Neuron (in vitro differentiated cells): Measurements from ENCODE around the gene NCAM2.

ENCODE experiments used
- H2AFZ ChIP-seq: one replicate; pipeline ENCODE4 v1.6.1; 2013; ENCODE audit warnings: low read depth, mild to moderate bottlenecking, inconsistent platforms, low read length, moderate library complexity
- H3K27me3 ChIP-seq: one replicate; pipeline ENCODE4 v1.6.1; 2013; ENCODE audit warnings: low read length; ENCODE audit not compliant: insufficient read depth
- H3K36me3 ChIP-seq: one replicate; pipeline ENCODE4 v1.6.1; 2013; ENCODE audit warnings: low read length; ENCODE audit not compliant: insufficient read depth
- H3K4me1 ChIP-seq: one replicate; pipeline ENCODE4 v1.6.1; 2013; ENCODE audit warnings: low read length; ENCODE audit not compliant: insufficient read depth
- H3K4me3 ChIP-seq: 2 replicates; pipeline ENCODE4 v1.5.1; 2013; ENCODE audit warnings: mild to moderate bottlenecking, low read length, moderate library complexity
- H3K9me3 ChIP-seq: one replicate; pipeline ENCODE4 v1.6.1; 2013; ENCODE audit warnings: low read length

NCAM2 gene

GRCh38 chr21:21177353-21177986, 179.3 kb downstream of the NCAM2 start:
- Histone ChIP-seq H3K27me3 (no peaks in the 10 kb centered on the region), H3K9me3 (no peaks in the 10 kb centered on the region), H3K4me1 (no peaks in the 10 kb centered on the region), H2AFZ (no peak overlapping the region), H3K36me3 (no peaks in the 10 kb centered on the region), H3K4me3 (no peak overlapping the region)

GRCh38 chr21:21179619-21180298, 181.6 kb downstream of the NCAM2 start:
- Histone ChIP-seq H3K27me3 (no peaks in the 10 kb centered on the region), H3K36me3 (no peaks in the 10 kb centered on the region), H3K9me3 (no peaks in the 10 kb centered on the region), H2AFZ (no peak overlapping the region), H3K4me1 (no peaks in the 10 kb centered on the region), H3K4me3 (no peak overlapping the region)

GRCh38 chr21:21182401-21183010, 184.3 kb downstream of the NCAM2 start:
- Histone ChIP-seq H2AFZ (no peak overlapping the region), H3K9me3 (no peaks in the 10 kb centered on the region), H3K27me3 (no peaks in the 10 kb centered on the region), H3K36me3 (no peaks in the 10 kb centered on the region), H3K4me3 (no peak overlapping the region), H3K4me1 (no peaks in the 10 kb centered on the region)

GRCh38 chr21:21183092-21183491, 184.9 kb downstream of the NCAM2 start:
- H3K9me3 ChIP-seq: no peaks in the 10 kb centered on the region

GRCh38 chr21:21184771-21185528, 186.7 kb downstream of the NCAM2 start:
- Histone ChIP-seq H3K27me3 (no peaks in the 10 kb centered on the region), H3K9me3 (no peaks in the 10 kb centered on the region), H2AFZ (no peak overlapping the region), H3K4me1 (no peaks in the 10 kb centered on the region), H3K36me3 (no peaks in the 10 kb centered on the region), H3K4me3 (no peak overlapping the region)

More at GRCh38 chr21:21183092-21183491, 184.9 kb downstream of the NCAM2 start:
- no peaks in the 10 kb centered on the region for H3K27me3 ChIP-seq
- H2AFZ ChIP-seq: no peak overlapping the region
- H3K36me3 ChIP-seq: no peaks in the 10 kb centered on the region
- no peak overlapping the region for H3K4me3 ChIP-seq
- no peaks in the 10 kb centered on the region for H3K4me1 ChIP-seq

GRCh38 chr21:21187579-21187978, 189.4 kb downstream of the NCAM2 start:
- no peaks in the 10 kb centered on the region for H3K4me1 ChIP-seq
- H3K27me3 ChIP-seq: no peaks in the 10 kb centered on the region
- H3K36me3 ChIP-seq: no peaks in the 10 kb centered on the region
- H3K9me3 ChIP-seq: no peaks in the 10 kb centered on the region
- H3K4me3 ChIP-seq: no peak overlapping the region
- H2AFZ ChIP-seq: no peak overlapping the region

GRCh38 chr21:21188513-21189195, 190.4 kb downstream of the NCAM2 start:
- H2AFZ ChIP-seq: no peak overlapping the region
- H3K4me3 ChIP-seq: no peak overlapping the region
- no peaks in the 10 kb centered on the region for H3K4me1 ChIP-seq
- no peaks in the 10 kb centered on the region for H3K36me3 ChIP-seq
- H3K27me3 ChIP-seq: no peaks in the 10 kb centered on the region
- no peaks in the 10 kb centered on the region for H3K9me3 ChIP-seq

- H3K4me1 ChIP-seq: peaks cover 9% of the 10 kb centered on the region
- no peak overlapping the region for H3K4me3 ChIP-seq
- H3K9me3 ChIP-seq: no peaks in the 10 kb centered on the region
- no peaks in the 10 kb centered on the region for H3K36me3 ChIP-seq
- H2AFZ ChIP-seq: no peak overlapping the region
- H3K27me3 ChIP-seq: no peaks in the 10 kb centered on the region
Observed at GRCh38 chr21:21195417-21195943, 197.3 kb downstream of the NCAM2 start.

GRCh38 chr21:21196087-21196486, 197.9 kb downstream of the NCAM2 start:
- H3K4me3 ChIP-seq: no peak overlapping the region
- no peak overlapping the region for H2AFZ ChIP-seq
- H3K9me3 ChIP-seq: no peaks in the 10 kb centered on the region
- H3K36me3 ChIP-seq: no peaks in the 10 kb centered on the region
- peaks cover 11% of the 10 kb centered on the region for H3K4me1 ChIP-seq
- H3K27me3 ChIP-seq: no peaks in the 10 kb centered on the region

- H3K36me3 ChIP-seq: no peaks in the 10 kb centered on the region
- H3K4me3 ChIP-seq: no peak overlapping the region
- H2AFZ ChIP-seq: no peak overlapping the region
- H3K4me1 ChIP-seq: peaks cover 14% of the 10 kb centered on the region
- H3K27me3 ChIP-seq: no peaks in the 10 kb centered on the region
- no peaks in the 10 kb centered on the region for H3K9me3 ChIP-seq
Observed at GRCh38 chr21:21196848-21197247, 198.6 kb downstream of the NCAM2 start.

GRCh38 chr21:21199342-21200102, 201.3 kb downstream of the NCAM2 start:
- Histone ChIP-seq H2AFZ (no peak overlapping the region), H3K9me3 (no peaks in the 10 kb centered on the region), H3K36me3 (no peaks in the 10 kb centered on the region), H3K4me1 (peaks cover 14% of the 10 kb centered on the region), H3K4me3 (no peak overlapping the region), H3K27me3 (no peaks in the 10 kb centered on the region)
